Measurements from ENCODE around the gene RGS16. TPM values are rescaled to one million over a fixed set of nuclear protein-coding genes. Genes with fewer than 3 reads are reported as not detected.

Gene RGS16
- total and polyA plus RNA-seq, 2 donors from 2014 or later: 4.2 to 7.7 TPM

DNA sequence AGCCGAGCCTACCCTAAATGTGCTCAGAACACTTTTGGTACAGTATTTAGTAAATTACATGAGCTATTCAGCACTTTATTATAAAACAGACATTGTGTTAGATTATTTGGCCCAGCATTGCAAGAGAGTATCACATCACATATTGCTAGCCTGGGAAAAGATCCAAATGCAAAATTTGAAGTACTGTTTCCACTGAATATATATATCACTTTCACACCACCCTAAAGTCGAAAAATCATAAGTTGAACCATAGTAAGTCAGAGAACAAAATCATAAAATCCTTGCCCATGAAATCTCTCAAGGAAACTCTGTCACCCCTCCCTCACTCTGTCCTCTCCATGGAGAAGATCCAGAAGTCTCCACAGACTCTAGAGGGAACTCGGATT lies 47.1 kb upstream of the RGS16 start:
- H3K4me3 ChIP-seq (ENCODE audit: low read length in 3 of 3): no peak overlapping the region
- no peaks in the 10 kb centered on the region for H3K27me3 ChIP-seq (ENCODE audit: control insufficient read depth, insufficient read depth, low read length)
- no peaks in the 10 kb centered on the region for H3K9me3 ChIP-seq (ENCODE audit: control insufficient read depth in 2 of 3, insufficient read depth in 1 of 3, low read length in 3 of 3)
- H3K36me3 ChIP-seq (ENCODE audit: control insufficient read depth in 2 of 3, insufficient read depth in 3 of 3, low read length in 3 of 3): no peaks in the 10 kb centered on the region
- no peak overlapping the region for H3K27ac ChIP-seq (ENCODE audit: low read depth in 2 of 2, low read length in 2 of 2)
- no peaks in the 10 kb centered on the region for H3K4me1 ChIP-seq (ENCODE audit: control insufficient read depth in 2 of 3, insufficient read depth in 2 of 3, low read depth in 1 of 3, low read length in 3 of 3)
- H3K9ac ChIP-seq (ENCODE audit: low read length in 3 of 3): no peak overlapping the region
- intact Hi-C loops (cut with DNase I): no loop called here
- DNase-seq: no peak
- TF ChIP-seq, protein P1, sequence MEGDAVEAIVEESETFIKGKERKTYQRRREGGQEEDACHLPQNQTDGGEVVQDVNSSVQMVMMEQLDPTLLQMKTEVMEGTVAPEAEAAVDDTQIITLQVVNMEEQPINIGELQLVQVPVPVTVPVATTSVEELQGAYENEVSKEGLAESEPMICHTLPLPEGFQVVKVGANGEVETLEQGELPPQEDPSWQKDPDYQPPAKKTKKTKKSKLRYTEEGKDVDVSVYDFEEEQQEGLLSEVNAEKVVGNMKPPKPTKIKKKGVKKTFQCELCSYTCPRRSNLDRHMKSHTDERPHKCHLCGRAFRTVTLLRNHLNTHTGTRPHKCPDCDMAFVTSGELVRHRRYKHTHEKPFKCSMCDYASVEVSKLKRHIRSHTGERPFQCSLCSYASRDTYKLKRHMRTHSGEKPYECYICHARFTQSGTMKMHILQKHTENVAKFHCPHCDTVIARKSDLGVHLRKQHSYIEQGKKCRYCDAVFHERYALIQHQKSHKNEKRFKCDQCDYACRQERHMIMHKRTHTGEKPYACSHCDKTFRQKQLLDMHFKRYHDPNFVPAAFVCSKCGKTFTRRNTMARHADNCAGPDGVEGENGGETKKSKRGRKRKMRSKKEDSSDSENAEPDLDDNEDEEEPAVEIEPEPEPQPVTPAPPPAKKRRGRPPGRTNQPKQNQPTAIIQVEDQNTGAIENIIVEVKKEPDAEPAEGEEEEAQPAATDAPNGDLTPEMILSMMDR (IDR thresholded peaks at IDR 0.05; ENCODE audit: borderline replicate concordance, extremely low read depth, insufficient read depth): no peak
- no peak for FAIRE-seq

DNA sequence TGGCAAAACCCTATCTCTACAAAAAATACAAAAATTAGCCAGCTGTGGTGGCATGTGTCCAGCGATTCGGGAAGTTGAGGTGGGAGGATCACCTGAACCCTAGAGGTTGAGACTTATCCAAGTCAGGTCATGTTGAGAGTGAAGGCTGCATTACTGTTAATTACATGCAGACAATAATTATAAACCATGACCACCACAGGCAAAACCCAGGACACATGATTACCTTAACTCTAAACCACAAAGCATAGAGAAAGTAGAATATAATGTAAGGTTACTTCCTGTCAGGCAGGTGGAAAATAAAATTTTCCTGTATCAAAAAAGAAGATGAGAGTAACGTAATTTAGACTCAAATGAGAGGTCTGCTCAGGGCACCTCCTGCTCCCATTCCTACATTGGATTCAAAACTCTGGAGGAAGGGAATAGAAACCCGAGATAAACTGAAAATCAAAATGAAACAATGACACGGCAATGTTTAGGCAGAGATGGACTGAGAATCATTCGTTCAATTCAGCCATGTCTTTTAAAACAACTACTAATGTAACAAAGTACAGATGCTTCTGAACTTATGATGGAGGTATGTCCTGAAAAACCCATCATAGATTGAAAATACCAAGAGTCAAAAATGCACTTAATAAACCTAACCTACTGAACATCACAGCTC lies 46.6 kb upstream of the RGS16 start:
- FAIRE-seq (no peak), DNase-seq (no peak)
- Histone ChIP-seq H3K4me3 (ENCODE audit: low read length in 3 of 3) (no peak overlapping the region), H3K36me3 (ENCODE audit: control insufficient read depth in 2 of 3, insufficient read depth in 3 of 3, low read length in 3 of 3) (no peaks in the 10 kb centered on the region), H3K9ac (ENCODE audit: low read length in 3 of 3) (no peak overlapping the region), H3K9me3 (ENCODE audit: control insufficient read depth in 2 of 3, insufficient read depth in 1 of 3, low read length in 3 of 3) (no peaks in the 10 kb centered on the region), H3K27ac (ENCODE audit: low read depth in 2 of 2, low read length in 2 of 2) (no peak overlapping the region), H3K27me3 (ENCODE audit: control insufficient read depth, insufficient read depth, low read length) (no peaks in the 10 kb centered on the region), H3K4me1 (ENCODE audit: control insufficient read depth in 2 of 3, insufficient read depth in 2 of 3, low read depth in 1 of 3, low read length in 3 of 3) (no peaks in the 10 kb centered on the region)
- intact Hi-C loops (cut with DNase I): no loop called here
- TF ChIP-seq, protein P1 (IDR thresholded peaks at IDR 0.05; ENCODE audit: borderline replicate concordance, extremely low read depth, insufficient read depth): no peak

DNA sequence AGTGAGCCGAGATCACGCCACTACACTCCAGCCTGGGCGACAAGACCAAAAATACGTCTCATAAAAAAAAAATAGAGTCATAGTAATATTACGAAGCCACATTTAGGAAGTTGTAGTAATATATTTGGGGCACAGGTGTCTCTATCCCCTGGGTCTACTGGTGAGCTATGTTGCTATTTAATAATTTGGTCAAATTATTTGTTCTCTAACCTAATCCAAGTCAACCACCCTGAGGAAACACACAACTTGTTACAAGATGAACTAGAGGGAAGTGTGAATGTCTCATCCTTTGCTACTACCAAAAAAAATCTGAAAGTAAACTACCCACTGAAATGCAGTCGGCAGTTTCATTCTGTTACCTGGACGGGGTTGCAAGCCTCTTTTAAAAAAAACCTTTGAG lies 44.9 kb upstream of the RGS16 start:
- Histone ChIP-seq H3K27ac (ENCODE audit: low read depth in 2 of 2, low read length in 2 of 2) (no peak overlapping the region), H3K9me3 (ENCODE audit: control insufficient read depth in 2 of 3, insufficient read depth in 1 of 3, low read length in 3 of 3) (no peaks in the 10 kb centered on the region), H3K27me3 (ENCODE audit: control insufficient read depth, insufficient read depth, low read length) (no peaks in the 10 kb centered on the region), H3K4me1 (ENCODE audit: control insufficient read depth in 2 of 3, insufficient read depth in 2 of 3, low read depth in 1 of 3, low read length in 3 of 3) (no peaks in the 10 kb centered on the region), H3K9ac (ENCODE audit: low read length in 3 of 3) (no peak overlapping the region), H3K4me3 (ENCODE audit: low read length in 3 of 3) (no peak overlapping the region), H3K36me3 (ENCODE audit: control insufficient read depth in 2 of 3, insufficient read depth in 3 of 3, low read length in 3 of 3) (no peaks in the 10 kb centered on the region)
- intact Hi-C loops (cut with DNase I): no loop called here
- FAIRE-seq: no peak
- no peak for DNase-seq
- TF ChIP-seq, protein P1 (IDR thresholded peaks at IDR 0.05; ENCODE audit: borderline replicate concordance, extremely low read depth, insufficient read depth): no peak

DNA sequence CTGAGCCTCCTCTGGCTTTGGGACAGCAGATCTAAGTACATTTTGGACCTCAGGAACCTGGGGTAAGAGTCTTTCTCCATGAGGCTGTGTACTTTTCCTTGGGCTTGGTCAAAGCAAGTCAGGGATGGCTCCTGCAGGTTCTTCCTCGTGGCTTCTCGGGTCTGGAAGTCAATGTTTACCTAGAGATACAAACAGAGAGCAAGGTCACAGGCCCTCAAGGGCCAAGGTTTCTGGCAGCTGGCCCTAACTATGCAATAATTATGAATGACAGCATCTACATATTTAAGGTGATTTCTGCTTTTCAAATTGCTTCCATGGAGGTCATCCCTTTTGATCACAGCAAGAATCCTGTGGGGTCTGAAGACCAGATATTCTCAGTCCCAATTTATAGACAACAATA lies 42.5 kb upstream of the RGS16 start:
- Histone ChIP-seq H3K9ac (ENCODE audit: low read length in 3 of 3) (no peak overlapping the region), H3K4me3 (ENCODE audit: low read length in 3 of 3) (no peak overlapping the region), H3K9me3 (ENCODE audit: control insufficient read depth in 2 of 3, insufficient read depth in 1 of 3, low read length in 3 of 3) (no peaks in the 10 kb centered on the region), H3K27me3 (ENCODE audit: control insufficient read depth, insufficient read depth, low read length) (no peaks in the 10 kb centered on the region), H3K36me3 (ENCODE audit: control insufficient read depth in 2 of 3, insufficient read depth in 3 of 3, low read length in 3 of 3) (no peaks in the 10 kb centered on the region), H3K4me1 (ENCODE audit: control insufficient read depth in 2 of 3, insufficient read depth in 2 of 3, low read depth in 1 of 3, low read length in 3 of 3) (no peaks in the 10 kb centered on the region), H3K27ac (ENCODE audit: low read depth in 2 of 2, low read length in 2 of 2) (no peak overlapping the region)
- DNase-seq (no peak), FAIRE-seq (no peak)
- intact Hi-C loops (cut with DNase I): no loop called here
- TF ChIP-seq, protein P1 (IDR thresholded peaks at IDR 0.05; ENCODE audit: borderline replicate concordance, extremely low read depth, insufficient read depth): no peak

Measured in kidney (tissue), 14 donors.